SK-N-SH treated with all-trans-retinoic acid at 6 μM for 48 hours (cell line): Measurements from ENCODE around the gene CITED2.

Source experiments
- ARNTL ChIP-seq: fragments of 450-650 bp; formaldehyde crosslinking; IDR thresholded peaks from 2 replicates; pipeline ENCODE4 v1.5.0; 2020; ENCODE audit warnings: low read depth, mild to moderate bottlenecking, moderate library complexity, borderline replicate concordance
- ESRRG ChIP-seq: fragments of 250-450 bp; sonication (Bioruptor Pico); IDR thresholded peaks from 2 replicates; pipeline ENCODE4 v1.6.1; 2021; ENCODE audit warnings: mild to moderate bottlenecking
- ISL1 ChIP-seq: fragments of 250-450 bp; sonication (Bioruptor Pico); IDR thresholded peaks from 2 replicates; pipeline ENCODE4 v2.1.2; 2022; ENCODE audit warnings: mild to moderate bottlenecking, moderate library complexity
- OSR1 ChIP-seq: fragments of 250-450 bp; sonication (Bioruptor Pico); IDR thresholded peaks from 2 replicates; pipeline ENCODE4 v1.8.0; 2022; ENCODE audit warnings: moderate library complexity, mild to moderate bottlenecking, inconsistent platforms
- ZFP3 ChIP-seq: fragments of 250-450 bp; sonication (Bioruptor Pico); IDR thresholded peaks from 2 replicates; pipeline ENCODE4 v1.5.0; 2020; ENCODE audit warnings: mild to moderate bottlenecking, moderate library complexity
- ZFP30 ChIP-seq: fragments of 450-650 bp; formaldehyde crosslinking; IDR thresholded peaks from 2 replicates; pipeline ENCODE4 v1.5.0; 2022; ENCODE audit warnings: mild to moderate bottlenecking, moderate library complexity
- ZNF565 ChIP-seq: fragments of 450-650 bp; formaldehyde crosslinking; conservative IDR thresholded peaks from 2 replicates; pipeline ENCODE4 v1.5.0; 2020; ENCODE audit warnings: low read depth, mild to moderate bottlenecking, moderate library complexity
- ZNF8 ChIP-seq: fragments of 450-650 bp; formaldehyde crosslinking; IDR thresholded peaks from 2 replicates; pipeline ENCODE4 v1.5.0; 2020; ENCODE audit warnings: mild to moderate bottlenecking, moderate library complexity
- TF ChIP-seq, protein P1 (sequence below): fragments of 250-450 bp; sonication (Bioruptor Pico); IDR thresholded peaks from 2 replicates; pipeline ENCODE4 v1.8.0; 2020; ENCODE audit warnings: mild to moderate bottlenecking, moderate library complexity, borderline replicate concordance
- TF ChIP-seq, protein P2 (sequence below): fragments of 250-450 bp; sonication (Bioruptor Pico); IDR thresholded peaks from 2 replicates; pipeline ENCODE4 v1.8.0; 2021; ENCODE audit warnings: low read depth, mild to moderate bottlenecking, moderate library complexity, borderline replicate concordance
- TF ChIP-seq, protein P3 (sequence below): fragments of 250-450 bp; sonication (Bioruptor Pico); IDR thresholded peaks from 2 replicates; pipeline ENCODE4 v1.5.0; 2020; ENCODE audit warnings: mild to moderate bottlenecking, moderate library complexity
- TF ChIP-seq, protein P4 (sequence below): fragments of 250-450 bp; sonication (Bioruptor Pico); IDR thresholded peaks from 2 replicates; pipeline ENCODE4 v1.5.1; 2021; ENCODE audit warnings: mild to moderate bottlenecking, moderate library complexity

DNA sequence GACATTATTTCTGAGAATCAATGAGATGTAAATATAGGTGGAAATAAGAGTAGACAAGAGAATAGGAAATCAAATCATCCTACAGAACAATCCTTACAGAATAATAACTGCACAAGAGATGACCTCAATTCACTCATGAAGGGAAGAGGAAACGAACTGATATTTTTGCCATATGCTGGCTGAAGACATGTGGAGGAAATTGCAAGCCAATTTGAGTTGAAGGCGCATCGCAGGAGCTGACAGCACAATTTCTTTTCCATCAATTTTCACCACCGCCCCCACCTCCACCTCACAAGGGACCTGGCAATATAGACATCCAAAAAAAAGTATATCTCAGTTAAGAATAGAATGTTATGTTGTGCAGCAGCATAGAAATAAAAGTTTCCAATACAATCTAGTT, 20.3 kb downstream of the CITED2 start:
- TF ChIP-seq, protein P1, sequence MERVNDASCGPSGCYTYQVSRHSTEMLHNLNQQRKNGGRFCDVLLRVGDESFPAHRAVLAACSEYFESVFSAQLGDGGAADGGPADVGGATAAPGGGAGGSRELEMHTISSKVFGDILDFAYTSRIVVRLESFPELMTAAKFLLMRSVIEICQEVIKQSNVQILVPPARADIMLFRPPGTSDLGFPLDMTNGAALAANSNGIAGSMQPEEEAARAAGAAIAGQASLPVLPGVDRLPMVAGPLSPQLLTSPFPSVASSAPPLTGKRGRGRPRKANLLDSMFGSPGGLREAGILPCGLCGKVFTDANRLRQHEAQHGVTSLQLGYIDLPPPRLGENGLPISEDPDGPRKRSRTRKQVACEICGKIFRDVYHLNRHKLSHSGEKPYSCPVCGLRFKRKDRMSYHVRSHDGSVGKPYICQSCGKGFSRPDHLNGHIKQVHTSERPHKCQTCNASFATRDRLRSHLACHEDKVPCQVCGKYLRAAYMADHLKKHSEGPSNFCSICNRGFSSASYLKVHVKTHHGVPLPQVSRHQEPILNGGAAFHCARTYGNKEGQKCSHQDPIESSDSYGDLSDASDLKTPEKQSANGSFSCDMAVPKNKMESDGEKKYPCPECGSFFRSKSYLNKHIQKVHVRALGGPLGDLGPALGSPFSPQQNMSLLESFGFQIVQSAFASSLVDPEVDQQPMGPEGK = no peak
- no peak for TF ChIP-seq ARNTL (CRISPR knock-in tag)
- no peak for TF ChIP-seq ZNF8
- TF ChIP-seq ZNF565 = no peak
- TF ChIP-seq, protein P2, sequence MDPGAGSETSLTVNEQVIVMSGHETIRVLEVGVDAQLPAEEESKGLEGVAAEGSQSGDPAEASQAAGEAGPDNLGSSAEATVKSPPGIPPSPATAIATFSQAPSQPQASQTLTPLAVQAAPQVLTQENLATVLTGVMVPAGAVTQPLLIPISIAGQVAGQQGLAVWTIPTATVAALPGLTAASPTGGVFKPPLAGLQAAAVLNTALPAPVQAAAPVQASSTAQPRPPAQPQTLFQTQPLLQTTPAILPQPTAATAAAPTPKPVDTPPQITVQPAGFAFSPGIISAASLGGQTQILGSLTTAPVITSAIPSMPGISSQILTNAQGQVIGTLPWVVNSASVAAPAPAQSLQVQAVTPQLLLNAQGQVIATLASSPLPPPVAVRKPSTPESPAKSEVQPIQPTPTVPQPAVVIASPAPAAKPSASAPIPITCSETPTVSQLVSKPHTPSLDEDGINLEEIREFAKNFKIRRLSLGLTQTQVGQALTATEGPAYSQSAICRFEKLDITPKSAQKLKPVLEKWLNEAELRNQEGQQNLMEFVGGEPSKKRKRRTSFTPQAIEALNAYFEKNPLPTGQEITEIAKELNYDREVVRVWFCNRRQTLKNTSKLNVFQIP = no peak
- TF ChIP-seq ZFP3 (CRISPR knock-in tag) = no peak
- no peak for TF ChIP-seq ESRRG
- no peak for TF ChIP-seq ZFP30
- no peak for TF ChIP-seq OSR1 (CRISPR knock-in tag)
- TF ChIP-seq, protein P3, sequence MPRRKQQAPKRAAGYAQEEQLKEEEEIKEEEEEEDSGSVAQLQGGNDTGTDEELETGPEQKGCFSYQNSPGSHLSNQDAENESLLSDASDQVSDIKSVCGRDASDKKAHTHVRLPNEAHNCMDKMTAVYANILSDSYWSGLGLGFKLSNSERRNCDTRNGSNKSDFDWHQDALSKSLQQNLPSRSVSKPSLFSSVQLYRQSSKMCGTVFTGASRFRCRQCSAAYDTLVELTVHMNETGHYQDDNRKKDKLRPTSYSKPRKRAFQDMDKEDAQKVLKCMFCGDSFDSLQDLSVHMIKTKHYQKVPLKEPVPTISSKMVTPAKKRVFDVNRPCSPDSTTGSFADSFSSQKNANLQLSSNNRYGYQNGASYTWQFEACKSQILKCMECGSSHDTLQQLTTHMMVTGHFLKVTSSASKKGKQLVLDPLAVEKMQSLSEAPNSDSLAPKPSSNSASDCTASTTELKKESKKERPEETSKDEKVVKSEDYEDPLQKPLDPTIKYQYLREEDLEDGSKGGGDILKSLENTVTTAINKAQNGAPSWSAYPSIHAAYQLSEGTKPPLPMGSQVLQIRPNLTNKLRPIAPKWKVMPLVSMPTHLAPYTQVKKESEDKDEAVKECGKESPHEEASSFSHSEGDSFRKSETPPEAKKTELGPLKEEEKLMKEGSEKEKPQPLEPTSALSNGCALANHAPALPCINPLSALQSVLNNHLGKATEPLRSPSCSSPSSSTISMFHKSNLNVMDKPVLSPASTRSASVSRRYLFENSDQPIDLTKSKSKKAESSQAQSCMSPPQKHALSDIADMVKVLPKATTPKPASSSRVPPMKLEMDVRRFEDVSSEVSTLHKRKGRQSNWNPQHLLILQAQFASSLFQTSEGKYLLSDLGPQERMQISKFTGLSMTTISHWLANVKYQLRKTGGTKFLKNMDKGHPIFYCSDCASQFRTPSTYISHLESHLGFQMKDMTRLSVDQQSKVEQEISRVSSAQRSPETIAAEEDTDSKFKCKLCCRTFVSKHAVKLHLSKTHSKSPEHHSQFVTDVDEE (CRISPR knock-in tag) = no peak
- no peak for TF ChIP-seq ISL1
- TF ChIP-seq, protein P4, sequence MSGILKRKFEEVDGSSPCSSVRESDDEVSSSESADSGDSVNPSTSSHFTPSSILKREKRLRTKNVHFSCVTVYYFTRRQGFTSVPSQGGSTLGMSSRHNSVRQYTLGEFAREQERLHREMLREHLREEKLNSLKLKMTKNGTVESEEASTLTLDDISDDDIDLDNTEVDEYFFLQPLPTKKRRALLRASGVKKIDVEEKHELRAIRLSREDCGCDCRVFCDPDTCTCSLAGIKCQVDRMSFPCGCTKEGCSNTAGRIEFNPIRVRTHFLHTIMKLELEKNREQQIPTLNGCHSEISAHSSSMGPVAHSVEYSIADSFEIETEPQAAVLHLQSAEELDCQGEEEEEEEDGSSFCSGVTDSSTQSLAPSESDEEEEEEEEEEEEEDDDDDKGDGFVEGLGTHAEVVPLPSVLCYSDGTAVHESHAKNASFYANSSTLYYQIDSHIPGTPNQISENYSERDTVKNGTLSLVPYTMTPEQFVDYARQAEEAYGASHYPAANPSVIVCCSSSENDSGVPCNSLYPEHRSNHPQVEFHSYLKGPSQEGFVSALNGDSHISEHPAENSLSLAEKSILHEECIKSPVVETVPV (CRISPR knock-in tag) = no peak
